SJSA1 (cell line): Measurements from ENCODE around the gene BPI. TPM values are rescaled to one million over a fixed set of nuclear protein-coding genes. Genes with fewer than 3 reads are reported as not detected.
"Not testable (repeated sequence)": the region's sequence is repeated elsewhere in the genome, so short reads cannot be mapped to it uniquely, and the experiment has no call there.

Experiments
- DNase-seq, 2 experiments: peaks; one replicate each; pipeline ENCODE4 v3.0.0-alpha.2; 2015 to 2020; ENCODE audit warnings: low spot score in 2 of 2, low read depth in 1 of 2
- H3K27ac ChIP-seq: fragments of 250-450 bp; sonication (Bioruptor Pico); 2 replicates; pipeline ENCODE4 v1.5.1; 2020; ENCODE audit warnings: mild to moderate bottlenecking, moderate library complexity
- H3K27me3 ChIP-seq: fragments of 250-450 bp; sonication (Bioruptor Pico); replicated peaks from 2 replicates; pipeline ENCODE4 v1.5.1; 2020; ENCODE audit warnings: mild to moderate bottlenecking, moderate library complexity
- H3K36me3 ChIP-seq: fragments of 250-450 bp; sonication (Bioruptor Pico); 2 replicates; pipeline ENCODE4 v1.5.1; 2020; ENCODE audit warnings: mild to moderate bottlenecking
- H3K4me1 ChIP-seq: fragments of 250-450 bp; sonication (Bioruptor Pico); replicated peaks from 2 replicates; pipeline ENCODE4 v1.6.1; 2021; ENCODE audit warnings: mild to moderate bottlenecking
- H3K4me3 ChIP-seq: fragments of 250-450 bp; sonication (Bioruptor Pico); 2 replicates; pipeline ENCODE4 v1.5.1; 2020; ENCODE audit warnings: mild to moderate bottlenecking
- H3K9me3 ChIP-seq: fragments of 250-450 bp; sonication (Bioruptor Pico); replicated peaks from 2 replicates; pipeline ENCODE4 v1.5.1; 2020; ENCODE audit warnings: mild to moderate bottlenecking
- total RNA-seq: library from RNA; depleted of rRNA; stranded (reverse); fragments of >200 nt; shearing (Covaris generic); gene quantifications from 2 replicates; pipeline ENCODE4 v1.2.3, GENCODE V29; 2014

BPI gene
- total RNA-seq, 1 experiment from 2014 or later, result 0.11 TPM

DNA sequence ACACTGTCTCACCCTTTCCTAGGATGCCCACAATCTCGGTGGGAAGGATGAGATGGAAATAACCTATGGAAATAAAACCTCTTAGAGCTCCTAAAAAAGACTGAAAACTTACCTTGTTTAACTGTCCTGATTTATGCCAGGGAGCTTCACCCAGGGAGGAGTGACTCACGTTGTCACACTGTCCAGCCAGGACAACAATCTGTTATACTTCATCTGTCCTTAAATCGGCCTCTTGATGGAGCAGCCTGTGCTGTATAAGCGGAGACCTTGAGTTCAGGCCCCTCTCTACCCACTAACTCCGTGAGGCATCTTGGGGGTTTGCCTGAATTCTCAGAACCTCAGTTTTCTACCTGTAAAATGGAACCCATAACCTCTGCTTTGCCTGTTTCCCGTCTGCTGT lies 34.2 kb upstream of the BPI start:
- no peaks in the 10 kb centered on the region for H3K27me3 ChIP-seq
- DNase-seq, result no peak

DNA sequence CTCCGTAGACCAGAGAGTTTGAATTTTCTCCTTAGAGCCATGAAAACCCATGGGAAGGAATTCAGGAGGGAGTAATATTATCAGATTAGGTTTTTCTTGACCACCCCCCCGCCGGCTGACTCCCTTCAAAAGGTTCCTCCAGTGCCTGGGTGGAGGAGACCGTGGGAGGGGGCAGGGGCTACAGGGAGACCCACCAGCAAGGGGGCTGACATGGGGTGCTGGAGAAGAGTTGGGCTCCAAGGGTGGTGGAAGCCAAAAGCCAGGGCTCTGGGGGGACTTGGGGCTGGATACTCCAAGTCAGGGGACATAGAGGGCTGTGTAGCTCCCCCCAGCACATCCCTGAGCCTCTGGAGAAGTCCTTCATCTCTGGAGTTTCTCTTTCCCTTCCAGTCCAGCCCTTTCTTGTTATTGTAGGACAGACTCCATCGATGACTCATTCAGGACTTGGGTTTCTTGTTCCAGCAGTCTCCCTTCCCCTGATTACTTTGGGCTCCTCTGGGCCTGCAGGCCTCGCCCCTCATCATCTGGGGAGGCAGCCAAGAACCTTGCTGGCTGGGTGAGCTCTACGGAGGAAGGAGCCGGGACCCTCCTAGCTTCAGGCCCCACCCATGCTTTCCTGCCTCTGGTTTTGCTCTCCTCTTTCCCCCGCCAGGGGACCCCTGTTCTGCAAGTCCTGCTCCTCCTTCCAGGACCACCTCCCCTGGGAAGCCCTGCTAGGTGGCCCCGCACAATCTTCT lies 32.9 kb upstream of the BPI start:
- Histone ChIP-seq H3K36me3 (no peaks in the 10 kb centered on the region), H3K4me1 (peaks cover 50% of the 10 kb centered on the region), H3K4me3 (no peak overlapping the region), H3K9me3 (no peaks in the 10 kb centered on the region), H3K27ac (no peak overlapping the region), H3K27me3 (no peaks in the 10 kb centered on the region)
- DNase-seq, result peak; percentile 82

More for the DNA sequence above, 34.2 kb upstream of the BPI start:
- H3K36me3 ChIP-seq, result no peaks in the 10 kb centered on the region
- H3K9me3 ChIP-seq, result no peaks in the 10 kb centered on the region
- no peak overlapping the region for H3K27ac ChIP-seq
- H3K4me1 ChIP-seq, result peaks cover 37% of the 10 kb centered on the region
- no peak overlapping the region for H3K4me3 ChIP-seq

DNA sequence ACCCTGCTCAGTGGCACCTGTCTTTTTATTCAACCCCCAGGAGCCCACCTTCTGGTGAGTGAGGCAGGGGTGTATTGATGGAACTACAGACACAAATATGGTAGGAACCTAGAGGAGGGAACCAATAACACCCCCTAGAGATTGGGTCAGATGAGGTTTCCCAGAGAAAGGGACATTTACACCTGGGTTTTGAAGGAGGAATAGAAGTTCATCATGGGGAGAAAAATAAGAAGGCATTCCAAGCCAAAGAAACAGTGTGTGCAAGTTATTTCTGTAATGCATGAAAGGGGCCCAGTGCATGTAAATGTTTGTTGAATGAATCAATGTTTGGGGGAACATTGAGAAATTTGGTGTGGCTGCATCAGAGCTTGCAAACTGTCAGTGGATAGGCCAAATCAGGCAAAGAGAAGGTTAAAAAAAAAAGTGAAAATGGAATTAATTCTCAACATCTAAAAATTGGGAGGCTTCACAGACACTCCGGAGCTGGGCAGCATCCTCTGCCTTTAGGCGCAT lies 32.3 kb upstream of the BPI start:
- peaks cover 56% of the 10 kb centered on the region for H3K4me1 ChIP-seq
- H3K27ac ChIP-seq, result no peak overlapping the region

DNA sequence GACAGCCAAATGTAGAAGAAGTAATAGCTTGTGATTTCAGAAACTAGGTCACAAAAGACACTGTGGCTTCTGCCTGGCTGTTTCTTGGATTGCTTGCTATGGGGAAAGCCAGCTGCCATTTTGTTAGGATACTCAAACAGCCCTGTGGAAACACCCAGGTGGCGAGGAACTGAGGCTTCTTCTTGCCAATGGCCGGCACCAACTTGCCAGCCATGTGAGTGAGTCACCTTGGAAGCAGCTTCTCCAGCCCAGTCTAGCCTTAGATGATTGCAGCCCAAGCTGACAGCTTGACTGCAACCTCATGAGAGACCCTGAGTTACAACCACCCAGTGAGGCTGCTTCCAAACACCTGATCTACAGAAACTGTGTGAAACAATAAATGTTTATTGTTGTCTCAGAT lies 31.6 kb upstream of the BPI start:
- H3K27me3 ChIP-seq, result no peaks in the 10 kb centered on the region
- 0 out of 2 replicates have a peak overlapping the region, but pooled peaks have one; percentile 0 for H3K27ac ChIP-seq
- H3K4me1 ChIP-seq, result peaks cover 63% of the 10 kb centered on the region
- no peaks in the 10 kb centered on the region for H3K36me3 ChIP-seq
- DNase-seq, result peak in 1 of 2 experiments; percentile 22
- no peaks in the 10 kb centered on the region for H3K9me3 ChIP-seq
- H3K4me3 ChIP-seq, result no peak overlapping the region

More for the DNA sequence above, 32.3 kb upstream of the BPI start:
- Histone ChIP-seq H3K36me3 (no peaks in the 10 kb centered on the region), H3K4me3 (no peak overlapping the region), H3K9me3 (no peaks in the 10 kb centered on the region), H3K27me3 (no peaks in the 10 kb centered on the region)
- DNase-seq, result no peak

DNA sequence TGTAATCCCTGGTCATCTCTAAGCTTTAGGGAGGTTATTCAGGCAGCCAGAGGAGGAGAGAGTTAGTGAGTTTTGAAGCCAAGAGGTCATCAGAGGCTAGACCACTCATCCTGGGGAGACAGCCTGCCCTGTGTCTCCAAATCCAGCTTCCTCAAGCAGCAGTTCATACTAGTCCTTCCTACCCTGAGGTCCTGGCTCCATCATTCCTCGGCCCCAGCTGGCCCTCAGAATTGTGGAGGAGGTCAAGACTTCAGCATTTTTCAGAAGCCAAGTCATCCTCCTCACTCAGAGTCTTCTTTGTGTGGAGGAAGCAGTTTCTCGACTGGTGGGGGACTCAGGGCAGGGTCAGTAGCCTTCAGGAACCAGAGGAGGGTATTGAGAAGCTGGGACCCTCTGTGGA lies 31.0 kb upstream of the BPI start:
- H3K27ac ChIP-seq, result 0 out of 2 replicates have a peak overlapping the region, but pooled peaks have one; percentile 0
- no peaks in the 10 kb centered on the region for H3K9me3 ChIP-seq
- no peak overlapping the region for H3K4me3 ChIP-seq
- no peaks in the 10 kb centered on the region for H3K36me3 ChIP-seq
- DNase-seq, result peak in 1 of 2 experiments; percentile 16
- no peaks in the 10 kb centered on the region for H3K27me3 ChIP-seq
- H3K4me1 ChIP-seq, result peaks cover 69% of the 10 kb centered on the region

DNA sequence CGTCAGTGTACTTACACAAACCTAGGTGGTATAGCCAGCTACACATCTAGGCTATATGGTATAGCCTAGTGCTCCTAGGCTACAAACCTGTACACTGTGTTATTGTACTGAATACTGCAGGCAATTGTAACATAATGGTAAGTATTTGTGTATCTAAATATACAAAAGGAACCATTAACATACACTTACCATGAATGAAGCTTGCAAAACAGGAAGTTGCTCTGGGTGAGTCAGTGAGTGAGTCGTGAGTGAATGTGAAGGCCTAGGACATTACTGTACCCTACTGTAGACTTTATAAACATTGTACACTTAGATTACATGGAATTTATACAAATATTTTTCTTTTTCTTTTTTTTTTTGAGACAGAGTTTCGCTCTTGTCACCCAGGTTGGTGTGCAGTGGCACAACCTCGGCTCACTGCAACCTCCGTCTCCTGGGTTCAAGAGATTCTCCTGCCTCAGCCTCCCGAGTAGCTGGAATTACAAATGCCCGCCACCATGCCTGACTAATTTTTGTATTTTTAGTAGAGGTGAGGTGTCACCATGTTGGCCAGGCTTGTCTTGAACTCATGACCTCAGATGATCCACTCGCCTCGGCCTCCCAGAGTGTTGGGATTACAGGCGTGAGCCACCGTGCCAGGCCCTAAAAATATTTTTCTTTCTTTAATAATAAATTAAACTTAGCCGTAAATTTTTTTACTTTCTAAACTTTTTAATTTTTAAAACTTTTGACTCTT lies 28.0 kb upstream of the BPI start:
- no peaks in the 10 kb centered on the region for H3K27me3 ChIP-seq
- peaks cover 94% of the 10 kb centered on the region for H3K4me1 ChIP-seq
- H3K27ac ChIP-seq, result peak overlapping the region; percentile 96
- DNase-seq, result peak; percentile 82 to 92
- 0 out of 2 replicates have a peak, but pooled peaks cover under 1% of the 10 kb centered on the region for H3K9me3 ChIP-seq
- H3K36me3 ChIP-seq, result no peaks in the 10 kb centered on the region
- no peak overlapping the region for H3K4me3 ChIP-seq

DNA sequence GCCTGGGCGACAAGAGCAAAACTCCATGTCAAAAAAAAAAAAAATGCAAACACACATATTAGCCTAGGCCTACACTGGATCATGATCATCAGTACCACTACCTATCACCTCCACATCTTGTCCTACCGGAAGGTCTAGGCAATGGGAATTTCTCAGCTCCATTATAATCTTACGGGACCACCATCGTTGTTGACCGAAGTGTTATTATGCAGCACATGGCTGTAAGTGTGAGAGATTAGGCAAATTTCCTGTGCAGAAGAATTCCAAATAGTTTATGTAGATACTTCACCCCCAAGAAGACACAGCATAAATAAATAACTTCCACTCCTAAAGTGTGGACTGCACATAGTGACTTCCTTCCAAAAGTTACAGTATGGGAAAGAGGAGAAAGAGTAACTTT lies 26.7 kb upstream of the BPI start:
- DNase-seq, result peak; percentile 64 to 89
- H3K36me3 ChIP-seq, result no peaks in the 10 kb centered on the region
- H3K27me3 ChIP-seq, result no peaks in the 10 kb centered on the region
- H3K9me3 ChIP-seq, result 0 out of 2 replicates have a peak, but pooled peaks cover 2% of the 10 kb centered on the region
- H3K4me1 ChIP-seq, result peaks cover 81% of the 10 kb centered on the region
- H3K4me3 ChIP-seq, result no peak overlapping the region
- H3K27ac ChIP-seq, result peak overlapping the region; percentile 96

DNA sequence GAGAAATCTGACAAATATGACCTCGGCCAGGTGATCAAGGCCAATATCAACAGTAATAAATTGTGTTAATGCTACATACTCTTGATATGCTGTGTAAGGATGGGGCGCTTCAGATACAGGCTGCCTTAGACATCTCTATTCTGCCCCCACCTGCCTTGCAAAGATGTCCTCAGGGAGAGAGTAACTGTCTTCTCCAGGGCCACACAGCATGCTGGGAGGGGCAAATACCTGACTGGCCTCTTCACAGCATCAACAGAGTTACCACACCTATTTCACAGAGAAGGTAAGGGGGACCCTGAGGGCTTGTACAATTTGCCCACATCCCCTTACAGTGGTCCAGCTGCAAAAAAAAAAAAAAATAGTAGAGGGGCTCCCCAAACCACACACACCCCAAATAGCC lies 26.3 kb upstream of the BPI start:
- H3K4me3 ChIP-seq, result no peak overlapping the region
- no peak for DNase-seq
- H3K27me3 ChIP-seq, result no peaks in the 10 kb centered on the region
- H3K27ac ChIP-seq, result peak overlapping the region; percentile 96
- H3K4me1 ChIP-seq, result peaks cover 76% of the 10 kb centered on the region
- H3K36me3 ChIP-seq, result no peaks in the 10 kb centered on the region
- 0 out of 2 replicates have a peak, but pooled peaks cover 2% of the 10 kb centered on the region for H3K9me3 ChIP-seq

DNA sequence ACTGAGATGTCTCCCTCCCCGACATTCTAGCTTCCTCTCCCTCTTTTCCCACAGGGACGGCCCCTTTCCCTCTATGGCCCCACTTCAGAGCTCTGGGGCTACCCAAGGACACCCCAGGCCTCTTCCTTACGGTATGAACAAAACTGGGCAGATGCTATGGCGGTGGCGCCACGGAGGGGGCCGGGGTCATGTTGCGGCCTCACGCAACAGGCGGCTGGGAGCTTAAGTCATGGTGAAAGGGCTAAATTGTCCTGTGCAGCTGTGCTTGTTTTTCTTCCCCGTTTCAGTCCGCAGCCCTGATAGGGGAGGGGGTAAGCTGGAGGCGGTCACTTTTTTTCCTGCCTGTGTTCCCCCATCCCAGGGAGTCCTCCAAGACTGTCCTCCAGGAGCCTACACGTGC lies 25.8 kb upstream of the BPI start:
- Histone ChIP-seq H3K27me3 (no peaks in the 10 kb centered on the region), H3K27ac (peak overlapping the region; percentile 96), H3K4me1 (peaks cover 72% of the 10 kb centered on the region), H3K4me3 (no peak overlapping the region), H3K36me3 (no peaks in the 10 kb centered on the region), H3K9me3 (0 out of 2 replicates have a peak, but pooled peaks cover 2% of the 10 kb centered on the region)
- peak; percentile 80 to 87 for DNase-seq

DNA sequence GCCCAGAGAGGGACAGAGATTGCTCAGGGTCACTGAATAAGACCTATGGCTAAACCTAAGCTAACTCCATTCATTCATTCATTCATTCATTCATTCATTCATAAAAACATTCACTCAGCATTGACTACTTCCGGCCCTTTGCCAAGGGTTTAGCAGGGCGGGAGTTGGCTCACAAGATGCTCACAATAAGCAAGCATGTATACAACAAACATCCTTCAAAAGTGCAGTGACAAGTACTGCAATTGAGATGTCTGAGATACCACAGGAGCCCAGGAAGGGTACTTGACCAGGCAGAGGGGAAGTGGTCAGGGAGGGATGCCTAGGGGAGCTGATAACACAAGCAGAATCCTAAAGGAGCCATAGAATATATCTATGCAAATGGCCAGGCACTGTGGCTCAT lies 25.2 kb upstream of the BPI start:
- H3K27ac ChIP-seq, result peak overlapping the region; percentile 96
- peaks cover 67% of the 10 kb centered on the region for H3K4me1 ChIP-seq
- H3K36me3 ChIP-seq, result no peaks in the 10 kb centered on the region
- DNase-seq, result peak in 1 of 2 experiments; percentile 58
- H3K27me3 ChIP-seq, result no peaks in the 10 kb centered on the region
- 0 out of 2 replicates have a peak, but pooled peaks cover 2% of the 10 kb centered on the region for H3K9me3 ChIP-seq
- H3K4me3 ChIP-seq, result no peak overlapping the region

DNA sequence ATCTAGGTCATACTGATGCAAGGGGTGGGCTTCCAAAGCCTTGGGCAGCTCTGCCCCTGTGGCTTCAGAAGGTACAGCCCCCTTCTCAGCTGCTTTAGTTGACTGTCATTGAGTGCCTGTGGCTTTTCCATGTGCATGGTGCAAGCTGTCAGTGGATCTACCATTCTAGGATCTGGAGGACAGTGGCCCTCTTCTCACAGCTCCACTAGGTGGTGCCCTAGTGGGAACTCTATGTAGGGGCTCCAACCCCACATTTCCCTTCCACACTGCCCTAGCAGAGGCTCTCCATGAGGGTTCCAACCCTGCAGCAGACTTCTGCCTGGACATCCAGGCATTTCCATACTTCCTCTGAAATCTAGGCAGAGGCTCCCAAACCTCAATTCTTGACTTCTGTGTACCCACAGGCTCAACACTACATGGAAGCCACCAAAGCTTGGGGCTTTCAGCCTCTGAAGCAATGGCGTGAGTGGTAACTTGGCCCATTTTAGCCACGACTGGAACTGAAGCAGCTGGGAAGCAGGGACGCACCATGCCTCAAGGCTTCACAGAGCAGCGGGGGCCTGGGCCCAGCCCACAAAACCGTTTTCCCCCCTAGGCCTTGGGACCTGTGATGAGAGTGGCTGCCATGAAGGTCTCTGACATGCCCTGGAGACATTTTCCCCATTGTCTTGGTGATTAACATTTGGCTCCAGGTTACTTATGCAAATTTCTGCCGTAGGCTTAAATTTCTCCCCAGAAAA lies 22.6 kb upstream of the BPI start:
- H3K9me3 ChIP-seq, DNase-seq, H3K27me3 ChIP-seq, H3K4me3 ChIP-seq, H3K27ac ChIP-seq, H3K36me3 ChIP-seq: not testable (repeated sequence)
- peaks cover 44% of the 10 kb centered on the region for H3K4me1 ChIP-seq

DNA sequence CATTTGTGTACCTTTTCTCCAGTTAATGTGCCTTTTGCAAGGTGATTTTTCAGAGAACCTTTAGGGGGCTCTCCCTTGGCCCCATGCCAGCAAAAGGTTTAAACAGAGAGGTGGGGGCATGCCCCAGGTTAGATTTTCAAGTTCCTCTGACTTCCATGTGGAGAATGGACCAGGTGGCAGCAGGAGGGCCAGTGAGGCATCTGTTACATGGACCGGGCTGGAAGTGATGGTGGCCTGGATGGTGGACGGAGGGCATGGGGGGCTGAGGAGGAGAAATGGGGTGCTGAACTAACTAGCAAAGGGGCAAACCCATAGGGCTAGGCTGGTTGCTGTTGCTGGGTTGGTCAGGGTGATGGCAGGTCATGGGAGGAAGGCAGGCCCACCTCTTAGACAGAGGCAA lies 20.7 kb upstream of the BPI start:
- Histone ChIP-seq H3K27ac (no peak overlapping the region), H3K4me1 (peaks cover 35% of the 10 kb centered on the region), H3K9me3 (peaks cover 2% of the 10 kb centered on the region; the same call in 1 of the 2 replicates), H3K27me3 (no peaks in the 10 kb centered on the region), H3K4me3 (no peak overlapping the region), H3K36me3 (no peaks in the 10 kb centered on the region)
- no peak for DNase-seq

DNA sequence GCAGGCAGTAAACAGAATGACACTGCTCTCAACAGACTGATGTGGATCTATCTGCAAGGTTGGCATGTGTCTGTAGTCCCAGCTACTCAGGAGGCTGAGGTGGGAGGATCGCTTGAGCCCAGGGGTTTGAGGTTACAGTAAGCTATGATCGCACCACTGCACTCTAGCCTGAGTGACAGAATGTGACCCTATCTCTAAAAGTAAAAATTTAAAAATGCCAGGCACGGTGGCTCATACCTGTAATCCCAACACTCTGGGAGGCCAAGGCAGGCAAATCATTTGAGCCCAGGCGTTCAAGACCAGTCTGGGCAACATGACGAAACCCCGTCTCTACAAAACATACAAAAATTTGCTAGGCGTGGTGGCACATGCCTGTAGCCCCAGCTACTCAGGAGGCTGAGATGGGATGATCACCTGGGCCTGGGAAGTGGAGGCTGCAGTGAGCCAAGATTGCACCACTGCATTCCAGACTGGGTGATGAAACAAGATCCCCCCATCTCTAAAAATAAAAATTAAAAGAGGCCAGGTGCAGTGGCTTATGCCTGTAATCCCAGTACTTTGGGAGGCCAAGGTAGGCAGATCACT lies 19.8 kb upstream of the BPI start:
- H3K27ac ChIP-seq, H3K4me3 ChIP-seq, H3K36me3 ChIP-seq, DNase-seq, H3K9me3 ChIP-seq, H3K27me3 ChIP-seq: not testable (repeated sequence)
- H3K4me1 ChIP-seq, result peaks cover 28% of the 10 kb centered on the region
